Uterus (tissue), 4 donors: ENCODE data around the gene SPEF2. TPM values are rescaled to one million over a fixed set of nuclear protein-coding genes. Genes with fewer than 3 reads are reported as not detected.

Experiments
- DNase-seq, 2 donors: peaks; one replicate each; pipeline ENCODE4 v3.0.0-alpha.2; 2019 to 2020
- H3K27ac ChIP-seq, 2 donors: fragments of 200-600 bp; sonication (generic); 1 replicate in 1 of 2; 2 replicates in 1 of 2; pipeline ENCODE4 v1.5.1; 2016 to 2018
- H3K27me3 ChIP-seq, 2 donors: fragments of 200-600 bp; sonication (generic); one replicate each; pipeline ENCODE4 v1.5.1; 2018 to 2019; ENCODE audit warnings: control low read depth in 1 of 2
- H3K36me3 ChIP-seq, 2 donors: fragments of 200-600 bp; sonication (generic); one replicate each; pipeline ENCODE4 v1.5.1; 2019; ENCODE audit warnings: control low read depth in 1 of 2
- H3K4me1 ChIP-seq, 2 donors: fragments of 200-600 bp; sonication (generic); one replicate each; pipeline ENCODE4 v1.5.1; 2018 to 2019; ENCODE audit warnings: control low read depth in 1 of 2
- H3K4me3 ChIP-seq, 2 donors: fragments of 200-600 bp; sonication (generic); 1 replicate in 1 of 2; 2 replicates in 1 of 2; pipeline ENCODE4 v1.5.1; 2018 to 2019; ENCODE audit warnings: mild to moderate bottlenecking in 1 of 2
- H3K9me3 ChIP-seq, 2 donors: fragments of 200-600 bp; sonication (generic); one replicate each; pipeline ENCODE4 v1.5.1; 2019; ENCODE audit warnings: control low read depth in 1 of 2
- POLR2A ChIP-seq, 2 donors: fragments of 450-650 bp; IDR thresholded peaks; one replicate each; pipeline ENCODE4 v1.6.1; 2016; ENCODE audit warnings: antibody characterized with exemption in 2 of 2, mild to moderate bottlenecking in 1 of 2, moderate library complexity in 1 of 2
- intact Hi-C: fragments of 100-400 bp; cut with DNase I; formaldehyde crosslinking; loops from one replicate; pipeline ENCODE4 v1.15.1; 2023; ENCODE audit warnings: low total_unique reads
- total RNA-seq, 4 donors: library from RNA; depleted of rRNA in 3 of 4; stranded (reverse); fragments of >200 nt in 3 of 4; gene quantifications; one replicate each; pipeline versions ENCODE4 v1.1.0 to v1.2.4, GENCODE V29; 2014 to 2023
- TF ChIP-seq, protein P1 (sequence below), 4 experiments: fragments of 200-600 bp in 2 of 4; fragments of 450-650 bp in 2 of 4; sonication (generic) in 2 of 4; IDR thresholded peaks; one replicate each; pipeline ENCODE4 v1.5.1; 2016 to 2019; ENCODE audit warnings: antibody characterized with exemption in 4 of 4, mild to moderate bottlenecking in 2 of 4, moderate library complexity in 1 of 4
- donor health status: DM: yes; HTN: yes; CAD: no.

SPEF2 gene, protein sequence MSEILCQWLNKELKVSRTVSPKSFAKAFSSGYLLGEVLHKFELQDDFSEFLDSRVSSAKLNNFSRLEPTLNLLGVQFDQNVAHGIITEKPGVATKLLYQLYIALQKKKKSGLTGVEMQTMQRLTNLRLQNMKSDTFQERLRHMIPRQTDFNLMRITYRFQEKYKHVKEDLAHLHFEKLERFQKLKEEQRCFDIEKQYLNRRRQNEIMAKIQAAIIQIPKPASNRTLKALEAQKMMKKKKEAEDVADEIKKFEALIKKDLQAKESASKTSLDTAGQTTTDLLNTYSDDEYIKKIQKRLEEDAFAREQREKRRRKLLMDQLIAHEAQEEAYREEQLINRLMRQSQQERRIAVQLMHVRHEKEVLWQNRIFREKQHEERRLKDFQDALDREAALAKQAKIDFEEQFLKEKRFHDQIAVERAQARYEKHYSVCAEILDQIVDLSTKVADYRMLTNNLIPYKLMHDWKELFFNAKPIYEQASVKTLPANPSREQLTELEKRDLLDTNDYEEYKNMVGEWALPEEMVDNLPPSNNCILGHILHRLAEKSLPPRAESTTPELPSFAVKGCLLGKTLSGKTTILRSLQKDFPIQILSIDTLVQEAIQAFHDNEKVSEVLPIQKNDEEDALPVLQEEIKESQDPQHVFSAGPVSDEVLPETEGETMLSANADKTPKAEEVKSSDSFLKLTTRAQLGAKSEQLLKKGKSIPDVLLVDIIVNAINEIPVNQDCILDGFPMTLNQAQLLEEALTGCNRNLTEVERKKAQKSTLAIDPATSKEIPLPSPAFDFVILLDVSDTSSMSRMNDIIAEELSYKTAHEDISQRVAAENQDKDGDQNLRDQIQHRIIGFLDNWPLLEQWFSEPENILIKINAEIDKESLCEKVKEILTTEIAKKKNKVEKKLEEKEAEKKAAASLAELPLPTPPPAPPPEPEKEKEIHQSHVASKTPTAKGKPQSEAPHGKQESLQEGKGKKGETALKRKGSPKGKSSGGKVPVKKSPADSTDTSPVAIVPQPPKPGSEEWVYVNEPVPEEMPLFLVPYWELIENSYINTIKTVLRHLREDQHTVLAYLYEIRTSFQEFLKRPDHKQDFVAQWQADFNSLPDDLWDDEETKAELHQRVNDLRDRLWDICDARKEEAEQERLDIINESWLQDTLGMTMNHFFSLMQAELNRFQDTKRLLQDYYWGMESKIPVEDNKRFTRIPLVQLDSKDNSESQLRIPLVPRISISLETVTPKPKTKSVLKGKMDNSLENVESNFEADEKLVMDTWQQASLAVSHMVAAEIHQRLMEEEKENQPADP (N-terminal part only)
- total RNA-seq = 10 to 100 TPM in 3 of 4 donors, 1 to 10 TPM in 1; 3.3 to 71.0 (median 20.9) TPM

- H3K4me3 ChIP-seq = peak within 1 kb of the TSS; percentile 55 to 88
- no peaks in the 10 kb centered on the region for H3K9me3 ChIP-seq
- intact Hi-C loops = no loop called here
- peaks cover 0 to 6% of the 10 kb centered on the region in 2 donors for H3K4me1 ChIP-seq
- DNase-seq = peak; percentile 83 to 86
- H3K36me3 ChIP-seq = no peaks in the 10 kb centered on the region
- no peaks in the 10 kb centered on the region for H3K27me3 ChIP-seq
- TF ChIP-seq, protein P1, sequence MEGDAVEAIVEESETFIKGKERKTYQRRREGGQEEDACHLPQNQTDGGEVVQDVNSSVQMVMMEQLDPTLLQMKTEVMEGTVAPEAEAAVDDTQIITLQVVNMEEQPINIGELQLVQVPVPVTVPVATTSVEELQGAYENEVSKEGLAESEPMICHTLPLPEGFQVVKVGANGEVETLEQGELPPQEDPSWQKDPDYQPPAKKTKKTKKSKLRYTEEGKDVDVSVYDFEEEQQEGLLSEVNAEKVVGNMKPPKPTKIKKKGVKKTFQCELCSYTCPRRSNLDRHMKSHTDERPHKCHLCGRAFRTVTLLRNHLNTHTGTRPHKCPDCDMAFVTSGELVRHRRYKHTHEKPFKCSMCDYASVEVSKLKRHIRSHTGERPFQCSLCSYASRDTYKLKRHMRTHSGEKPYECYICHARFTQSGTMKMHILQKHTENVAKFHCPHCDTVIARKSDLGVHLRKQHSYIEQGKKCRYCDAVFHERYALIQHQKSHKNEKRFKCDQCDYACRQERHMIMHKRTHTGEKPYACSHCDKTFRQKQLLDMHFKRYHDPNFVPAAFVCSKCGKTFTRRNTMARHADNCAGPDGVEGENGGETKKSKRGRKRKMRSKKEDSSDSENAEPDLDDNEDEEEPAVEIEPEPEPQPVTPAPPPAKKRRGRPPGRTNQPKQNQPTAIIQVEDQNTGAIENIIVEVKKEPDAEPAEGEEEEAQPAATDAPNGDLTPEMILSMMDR (IDR thresholded peaks at IDR 0.05) = peak; percentile 70 to 79 (median 78)
- TF ChIP-seq POLR2A (IDR thresholded peaks at IDR 0.05) = no peak
- peak within 1 kb of the TSS; percentile 61 to 64 for H3K27ac ChIP-seq
These were observed at the start of gene SPEF2 for GRCh38 chr5:35617435-35618303. Gene SPEF2 (plus strand): TSS chr5:35617863. CDS start chr5:35617998, 135 bp downstream.

DNA sequence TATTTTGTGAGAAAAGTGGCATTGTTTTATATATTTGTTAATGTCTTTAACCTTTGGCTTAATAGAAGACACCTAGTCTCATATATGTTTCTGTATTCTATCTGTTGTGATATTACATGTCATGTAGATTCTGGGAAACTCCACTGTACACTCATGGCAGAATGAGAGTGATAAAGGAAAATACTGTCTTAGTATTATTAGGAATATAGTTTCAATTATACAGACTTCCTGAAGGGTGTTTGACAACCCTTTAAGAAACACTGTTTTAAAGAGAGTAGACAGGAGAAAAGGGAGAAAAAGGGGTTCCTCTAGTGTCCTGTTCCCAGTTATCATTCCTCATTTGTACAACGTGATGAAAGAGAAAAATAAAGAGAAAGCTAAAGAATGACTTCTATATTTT, 42.1 kb upstream of the SPEF2 start:
- Histone ChIP-seq H3K36me3 (no peaks in the 10 kb centered on the region), H3K9me3 (no peaks in the 10 kb centered on the region), H3K4me1 (no peaks in the 10 kb centered on the region), H3K27ac (no peak overlapping the region), H3K27me3 (no peaks in the 10 kb centered on the region), H3K4me3 (no peak overlapping the region)
- TF ChIP-seq POLR2A (IDR thresholded peaks at IDR 0.05) = no peak
- TF ChIP-seq, protein P1 (IDR thresholded peaks at IDR 0.05) = no peak
- DNase-seq = no peak
- intact Hi-C loops = no loop called here

- intact Hi-C loops = no loop called here
- TF ChIP-seq, protein P1 (IDR thresholded peaks at IDR 0.05) = no peak
- TF ChIP-seq POLR2A (IDR thresholded peaks at IDR 0.05) = no peak
These were observed 30.2 kb upstream of the SPEF2 start for GRCh38 chr5:35587419-35587818.

GRCh38 chr5:35593338-35593737, 24.3 kb upstream of the SPEF2 start:
- Histone ChIP-seq H3K27me3 (no peaks in the 10 kb centered on the region), H3K36me3 (no peaks in the 10 kb centered on the region), H3K9me3 (no peaks in the 10 kb centered on the region), H3K27ac (no peak overlapping the region), H3K4me3 (no peak overlapping the region), H3K4me1 (no peaks in the 10 kb centered on the region)
- no peak for DNase-seq
- TF ChIP-seq, protein P1 (IDR thresholded peaks at IDR 0.05) = no peak
- no peak for TF ChIP-seq POLR2A (IDR thresholded peaks at IDR 0.05)
- intact Hi-C loops = no loop called here

More at GRCh38 chr5:35587419-35587818, 30.2 kb upstream of the SPEF2 start:
- Histone ChIP-seq H3K27me3 (no peaks in the 10 kb centered on the region), H3K9me3 (no peaks in the 10 kb centered on the region), H3K36me3 (no peaks in the 10 kb centered on the region), H3K4me1 (no peaks in the 10 kb centered on the region), H3K27ac (no peak overlapping the region), H3K4me3 (no peak overlapping the region)
- DNase-seq = no peak
